MM.1S (cell line): ENCODE results near the gene ANKMY1.
A peak's percentile ranks its signal among the peaks of the same experiment; 100 is the strongest.

Experiments
- DNase-seq: peaks from one replicate; pipeline ENCODE4 v3.0.0-alpha.2; 2015
- H2AFZ ChIP-seq: fragments of 300-600 bp; sonication (generic); 2 replicates; pipeline ENCODE4 v1.6.0; 2016; ENCODE audit warnings: antibody characterized with exemption, low read length
- H3F3A ChIP-seq: fragments of 300-600 bp; sonication (generic); 2 replicates; pipeline ENCODE4 v1.6.1; 2016; ENCODE audit warnings: mild to moderate bottlenecking, antibody characterized with exemption, low read length, moderate library complexity, mixed read lengths; ENCODE audit not compliant: insufficient read depth
- H3K27ac ChIP-seq: fragments of 300-600 bp; sonication (generic); 2 replicates; pipeline ENCODE4 v1.5.1; 2016; ENCODE audit warnings: mild to moderate bottlenecking, low read length
- H3K27me3 ChIP-seq: fragments of 300-600 bp; sonication (generic); replicated peaks from 2 replicates; pipeline ENCODE4 v1.6.0; 2016; ENCODE audit warnings: low read length; ENCODE audit not compliant: insufficient read depth
- H3K36me3 ChIP-seq: fragments of 300-600 bp; sonication (generic); replicated peaks from 2 replicates; pipeline ENCODE4 v1.6.1; 2016; ENCODE audit warnings: mild to moderate bottlenecking, low read length, mixed read lengths; ENCODE audit not compliant: insufficient read depth
- H3K4me1 ChIP-seq: fragments of 300-600 bp; sonication (generic); 2 replicates; pipeline ENCODE4 v1.6.1; 2016; ENCODE audit warnings: low read length, mixed read lengths
- H3K4me2 ChIP-seq: fragments of 300-600 bp; sonication (generic); 2 replicates; pipeline ENCODE4 v1.6.0; 2016; ENCODE audit warnings: low read depth, low read length
- H3K4me3 ChIP-seq: fragments of 300-600 bp; sonication (generic); 2 replicates; pipeline ENCODE4 v1.5.1; 2016; ENCODE audit warnings: low read length, mixed read lengths
- H3K79me2 ChIP-seq: fragments of 300-600 bp; sonication (generic); 2 replicates; pipeline ENCODE4 v1.6.1; 2016; ENCODE audit warnings: mixed run types, low read length, mixed read lengths
- H3K9ac ChIP-seq: fragments of 300-600 bp; sonication (generic); 2 replicates; pipeline ENCODE4 v1.6.1; 2016; ENCODE audit warnings: low read length, mixed read lengths
- H3K9me2 ChIP-seq: fragments of 300-600 bp; sonication (generic); replicated peaks from 2 replicates; pipeline ENCODE4 v1.6.1; 2016; ENCODE audit warnings: mild to moderate bottlenecking, low read length, mixed read lengths; ENCODE audit not compliant: insufficient read depth
- H3K9me3 ChIP-seq: fragments of 300-600 bp; sonication (generic); replicated peaks from 2 replicates; pipeline ENCODE4 v1.6.1; 2016; ENCODE audit warnings: mild to moderate bottlenecking, low read length, mixed read lengths; ENCODE audit not compliant: insufficient read depth
- H4K20me1 ChIP-seq: fragments of 300-600 bp; sonication (generic); 2 replicates; pipeline ENCODE4 v1.6.1; 2016; ENCODE audit warnings: mild to moderate bottlenecking, low read length, moderate library complexity, mixed read lengths; ENCODE audit not compliant: insufficient read depth
- EZH2 ChIP-seq: fragments of 300-600 bp; sonication (generic); optimal IDR thresholded peaks from 2 replicates; pipeline ENCODE3; 2017; ENCODE audit warnings: low read depth, mild to moderate bottlenecking, antibody characterized with exemption, low read length, mixed read lengths
- EZH2phosphoT487 ChIP-seq: fragments of 300-600 bp; sonication (generic); IDR thresholded peaks from 2 replicates; pipeline ENCODE4 v1.6.1; 2018; ENCODE audit warnings: antibody characterized with exemption, low read length
- TF ChIP-seq, protein P1 (sequence below): fragments of 300-600 bp; sonication (generic); IDR thresholded peaks from 2 replicates; pipeline ENCODE4 v1.5.1; 2016; ENCODE audit warnings: antibody characterized with exemption, low read length, mixed read lengths

Gene ANKMY1

GRCh38 chr2:240436683-240437550 is 120.9 kb downstream of the ANKMY1 start:
- Histone ChIP-seq H3K79me2 (no peaks in the 10 kb centered on the region), H2AFZ (no peak overlapping the region), H4K20me1 (no peaks in the 10 kb centered on the region), H3K27me3 (peaks cover 13% of the 10 kb centered on the region), H3K9me2 (no peaks in the 10 kb centered on the region), H3K27ac (no peak overlapping the region), H3K4me2 (peak overlapping the region; percentile 12; the same call in 1 of the 2 replicates), H3K4me1 (no peaks in the 10 kb centered on the region), H3F3A (no peaks in the 10 kb centered on the region), H3K9ac (no peak overlapping the region), H3K9me3 (no peaks in the 10 kb centered on the region), H3K4me3 (no peak overlapping the region; the same call in 1 of the 2 replicates), H3K36me3 (no peaks in the 10 kb centered on the region)
- TF ChIP-seq, protein P1, sequence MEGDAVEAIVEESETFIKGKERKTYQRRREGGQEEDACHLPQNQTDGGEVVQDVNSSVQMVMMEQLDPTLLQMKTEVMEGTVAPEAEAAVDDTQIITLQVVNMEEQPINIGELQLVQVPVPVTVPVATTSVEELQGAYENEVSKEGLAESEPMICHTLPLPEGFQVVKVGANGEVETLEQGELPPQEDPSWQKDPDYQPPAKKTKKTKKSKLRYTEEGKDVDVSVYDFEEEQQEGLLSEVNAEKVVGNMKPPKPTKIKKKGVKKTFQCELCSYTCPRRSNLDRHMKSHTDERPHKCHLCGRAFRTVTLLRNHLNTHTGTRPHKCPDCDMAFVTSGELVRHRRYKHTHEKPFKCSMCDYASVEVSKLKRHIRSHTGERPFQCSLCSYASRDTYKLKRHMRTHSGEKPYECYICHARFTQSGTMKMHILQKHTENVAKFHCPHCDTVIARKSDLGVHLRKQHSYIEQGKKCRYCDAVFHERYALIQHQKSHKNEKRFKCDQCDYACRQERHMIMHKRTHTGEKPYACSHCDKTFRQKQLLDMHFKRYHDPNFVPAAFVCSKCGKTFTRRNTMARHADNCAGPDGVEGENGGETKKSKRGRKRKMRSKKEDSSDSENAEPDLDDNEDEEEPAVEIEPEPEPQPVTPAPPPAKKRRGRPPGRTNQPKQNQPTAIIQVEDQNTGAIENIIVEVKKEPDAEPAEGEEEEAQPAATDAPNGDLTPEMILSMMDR: no peak
- TF ChIP-seq EZH2phosphoT487 (no peak), EZH2 (no peak)
- DNase-seq: no peak

- Histone ChIP-seq H3K36me3 (no peaks in the 10 kb centered on the region), H3K4me1 (no peaks in the 10 kb centered on the region), H3K4me3 (peak overlapping the region; percentile 37; the same call in 1 of the 2 replicates), H2AFZ (no peak overlapping the region), H3K9me3 (no peaks in the 10 kb centered on the region), H3K9me2 (no peaks in the 10 kb centered on the region), H3K27ac (no peak overlapping the region), H3K4me2 (peak overlapping the region; percentile 12; the same call in 1 of the 2 replicates), H3K9ac (no peak overlapping the region), H4K20me1 (no peaks in the 10 kb centered on the region), H3K27me3 (peaks cover 19% of the 10 kb centered on the region), H3K79me2 (no peaks in the 10 kb centered on the region), H3F3A (no peaks in the 10 kb centered on the region)
- TF ChIP-seq EZH2phosphoT487 (no peak), EZH2 (no peak)
- TF ChIP-seq, protein P1: no peak
- DNase-seq: no peak
Measured at GRCh38 chr2:240435948-240436682, 121.7 kb downstream of the ANKMY1 start.

GRCh38 chr2:240435457-240435947 is 122.3 kb downstream of the ANKMY1 start, which contains the start of gene GPC1:
GPC1 (plus strand) TSS chr2:240435663; CDS start chr2:240435919, 256 bp downstream.
- Histone ChIP-seq H3K9ac (peak within 1 kb of the TSS; percentile 50; the same call in 1 of the 2 replicates), H3K27ac (no peak within 1 kb of the TSS), H2AFZ (peak within 1 kb of the TSS; percentile 36; the same call in 1 of the 2 replicates), H4K20me1 (no peaks in the 10 kb centered on the region), H3K27me3 (peaks cover 23% of the 10 kb centered on the region), H3K9me3 (no peaks in the 10 kb centered on the region), H3K9me2 (no peaks in the 10 kb centered on the region), H3K4me3 (peak within 1 kb of the TSS; percentile 60), H3F3A (no peaks in the 10 kb centered on the region), H3K79me2 (no peaks in the 10 kb centered on the region), H3K36me3 (no peaks in the 10 kb centered on the region), H3K4me2 (peak within 1 kb of the TSS; percentile 89), H3K4me1 (no peaks in the 10 kb centered on the region)
- peak; percentile 81 for DNase-seq
- TF ChIP-seq EZH2phosphoT487 (no peak), EZH2 (no peak)
- TF ChIP-seq, protein P1: no peak
